IMR-90 (cell line): ENCODE data around the gene TEX101. TPM values are rescaled to one million over a fixed set of nuclear protein-coding genes. Genes with fewer than 3 reads are reported as not detected.

Source experiments
- ATAC-seq: fragments of 200-7000 bp; cut with Tn5 transposase; 2 replicates; pipeline ENCODE4 v1.9.1; 2020; ENCODE audit warnings: low read depth, mild to moderate bottlenecking, moderate library complexity
- BruUV-seq: library from RNA; stranded (reverse); fragments of 400-500 nt; replicated peaks from 2 replicates; lab custom pipeline; 2021; lab: Mats Ljungman, UMichigan
- CTCF ChIA-PET: fragments of 300-600 bp; formaldehyde crosslinking; extraction: SDS; loops from one replicate; lab custom pipeline; 2021; ENCODE audit warnings: antibody characterized with exemption; lab: Yijun Ruan, JAX
- POLR2A ChIA-PET: fragments of 300-600 bp; sonication (Branson Sonifier 250); formaldehyde crosslinking; loops from one replicate; lab custom pipeline; 2022; ENCODE audit warnings: antibody characterized with exemption; ENCODE audit not compliant: unreplicated experiment; lab: Charles Lee
- DNase-seq: peaks from one replicate; pipeline ENCODE4 v3.0.0; 2013
- H2AFZ ChIP-seq: replicated peaks from 2 replicates; pipeline ENCODE3; 2013; ENCODE audit warnings: low read length, mild to moderate bottlenecking; ENCODE audit not compliant: poor library complexity
- H2AK5ac ChIP-seq: 2 replicates; pipeline ENCODE4 v1.6.1; 2013; ENCODE audit warnings: low read depth, low read length, inconsistent platforms
- H2AK9ac ChIP-seq: replicated peaks from 2 replicates; pipeline ENCODE3; 2013; ENCODE audit warnings: mild to moderate bottlenecking, low read depth, low read length, moderate library complexity; ENCODE audit not compliant: poor library complexity
- H2BK120ac ChIP-seq: 2 replicates; pipeline ENCODE4 v1.6.1; 2013; ENCODE audit warnings: low read depth, low read length, inconsistent platforms
- H2BK15ac ChIP-seq: 3 replicates; pipeline ENCODE4 v1.6.1; 2013; ENCODE audit warnings: low read depth, low read length, inconsistent platforms
- H2BK20ac ChIP-seq: 2 replicates; pipeline ENCODE4 v1.6.1; 2013; ENCODE audit warnings: low read depth, mild to moderate bottlenecking, inconsistent platforms, low read length, moderate library complexity
- H2BK5ac ChIP-seq: 2 replicates; pipeline ENCODE4 v1.6.1; 2013; ENCODE audit warnings: mild to moderate bottlenecking, low read depth, low read length, inconsistent platforms; ENCODE audit not compliant: poor library complexity, severe bottlenecking
- H3K14ac ChIP-seq: replicated peaks from 2 replicates; pipeline ENCODE4 v1.6.1; 2013; ENCODE audit warnings: low read depth, low read length, inconsistent platforms
- H3K18ac ChIP-seq: 2 replicates; pipeline ENCODE4 v1.6.1; 2013; ENCODE audit warnings: low read depth, low read length, control low read depth
- H3K23ac ChIP-seq: 2 replicates; pipeline ENCODE4 v1.6.1; 2013; ENCODE audit warnings: low read depth, low read length, inconsistent platforms
- H3K27ac ChIP-seq: 2 replicates; pipeline ENCODE4 v1.5.1; 2013; ENCODE audit warnings: mild to moderate bottlenecking, control low read depth, low read length; ENCODE audit not compliant: insufficient read depth
- H3K27me3 ChIP-seq: 2 replicates; pipeline ENCODE4 v1.6.1; 2013; ENCODE audit warnings: low read length; ENCODE audit not compliant: control insufficient read depth, insufficient read depth
- H3K36me3 ChIP-seq: 2 replicates; pipeline ENCODE4 v1.6.1; 2013; ENCODE audit warnings: low read length, mixed read lengths; ENCODE audit not compliant: control insufficient read depth, insufficient read depth
- H3K4ac ChIP-seq: 2 replicates; pipeline ENCODE4 v1.6.1; 2013; ENCODE audit warnings: low read depth, low read length, inconsistent platforms
- H3K4me1 ChIP-seq: 2 replicates; pipeline ENCODE4 v1.6.1; 2013; ENCODE audit warnings: low read length, mixed read lengths; ENCODE audit not compliant: control insufficient read depth, insufficient read depth
- H3K4me2 ChIP-seq: 2 replicates; pipeline ENCODE4 v1.6.1; 2013; ENCODE audit warnings: low read depth, mild to moderate bottlenecking, control low read depth, low read length, moderate library complexity
- H3K4me3 ChIP-seq: 2 replicates; pipeline ENCODE4 v1.5.1; 2013; ENCODE audit warnings: low read depth, mild to moderate bottlenecking, control low read depth, low read length, moderate library complexity; ENCODE audit not compliant: insufficient read depth
- H3K56ac ChIP-seq: 2 replicates; pipeline ENCODE4 v1.6.1; 2013; ENCODE audit warnings: low read length, inconsistent platforms; ENCODE audit not compliant: insufficient read depth; ENCODE audit errors: extremely low read depth
- H3K79me1 ChIP-seq, 2 experiments: 2 replicates each; pipeline ENCODE4 v1.6.1; 2013; ENCODE audit warnings: low read length in 2 of 2, inconsistent platforms in 1 of 2, low read depth in 1 of 2
- H3K9ac ChIP-seq: 2 replicates; pipeline ENCODE4 v1.6.1; 2013; ENCODE audit warnings: low read depth, low read length, control low read depth
- H3K9me1 ChIP-seq: 2 replicates; pipeline ENCODE4 v1.6.1; 2013; ENCODE audit warnings: low read length, inconsistent platforms; ENCODE audit not compliant: insufficient read depth
- H3K9me3 ChIP-seq: 2 replicates; pipeline ENCODE4 v1.6.1; 2013; ENCODE audit warnings: low read length; ENCODE audit not compliant: control insufficient read depth, insufficient read depth
- H4K20me1 ChIP-seq: 2 replicates; pipeline ENCODE4 v1.6.1; 2013; ENCODE audit warnings: low read length, inconsistent platforms; ENCODE audit not compliant: insufficient read depth
- H4K5ac ChIP-seq: 2 replicates; pipeline ENCODE4 v1.6.1; 2013; ENCODE audit warnings: mild to moderate bottlenecking, low read depth, low read length, control low read depth
- H4K8ac ChIP-seq, 2 experiments: 2 replicates each; pipeline ENCODE4 v1.6.1; 2013; ENCODE audit warnings: low read depth in 2 of 2, low read length in 2 of 2, control low read depth in 1 of 2, inconsistent platforms in 1 of 2
- H4K91ac ChIP-seq: 2 replicates; pipeline ENCODE4 v1.6.1; 2013; ENCODE audit warnings: low read depth, low read length, inconsistent platforms; ENCODE audit not compliant: insufficient read depth
- BHLHE40 ChIP-seq: fragments of 150-350 bp; IDR thresholded peaks from 2 replicates; pipeline ENCODE4 v1.6.1; 2016; ENCODE audit warnings: mild to moderate bottlenecking, low read depth, low read length
- WGBS, 2 experiments: methylation state at CpG; one replicate each; pipeline versions ENCODE4 v1.1.5 to v1.1.7; 2013; ENCODE audit warnings: missing lambda C conversion rate in 2 of 2; ENCODE audit not compliant: insufficient read length in 1 of 2; ENCODE audit errors: extremely low coverage in 2 of 2; 5-methylcytosine and 5-hydroxymethylcytosine counted together
- dilution Hi-C: fragments of 300-500 bp; cut with HindIII; formaldehyde crosslinking; loops from one replicate; pipeline ENCODE4 v1.14.3; 2018; ENCODE audit warnings: low sequenced_read_pairs; ENCODE audit not compliant: unreplicated experiment
- in situ Hi-C: fragments of 300-500 bp; cut with MboI; formaldehyde crosslinking; loops from 3 replicates; pipeline ENCODE4 v1.14.3; 2019; ENCODE audit warnings: low sequenced_read_pairs, inconsistent platforms, mixed read lengths
- intact Hi-C: fragments of 100-400 bp; cut with micrococcal nuclease; formaldehyde crosslinking; loops from 2 replicates; pipeline ENCODE4 v1.10.0; 2022
- polyA plus RNA-seq, 3 experiments: library from polyadenylated mRNA; depleted of rRNA; stranded (reverse); fragments of >200 nt; gene quantifications; 2 replicates each; pipeline ENCODE4 v1.2.3, GENCODE V29; 2012; ENCODE audit warnings: low replicate concordance in 1 of 3
- total RNA-seq: library from RNA; depleted of rRNA; stranded (reverse); fragments of >200 nt; gene quantifications from 2 replicates; pipeline ENCODE4 v1.2.3, GENCODE V29; 2012
- TF ChIP-seq, protein P1 (sequence below): fragments of 150-350 bp; IDR thresholded peaks from 2 replicates; pipeline ENCODE4 v1.6.1; 2016; ENCODE audit warnings: low read depth, mild to moderate bottlenecking, low read length, moderate library complexity, borderline replicate concordance

TEX101 gene
- total and polyA plus RNA-seq, 2 of the 4 experiments (the other 2 are of a cell fraction), result not detected

DNA sequence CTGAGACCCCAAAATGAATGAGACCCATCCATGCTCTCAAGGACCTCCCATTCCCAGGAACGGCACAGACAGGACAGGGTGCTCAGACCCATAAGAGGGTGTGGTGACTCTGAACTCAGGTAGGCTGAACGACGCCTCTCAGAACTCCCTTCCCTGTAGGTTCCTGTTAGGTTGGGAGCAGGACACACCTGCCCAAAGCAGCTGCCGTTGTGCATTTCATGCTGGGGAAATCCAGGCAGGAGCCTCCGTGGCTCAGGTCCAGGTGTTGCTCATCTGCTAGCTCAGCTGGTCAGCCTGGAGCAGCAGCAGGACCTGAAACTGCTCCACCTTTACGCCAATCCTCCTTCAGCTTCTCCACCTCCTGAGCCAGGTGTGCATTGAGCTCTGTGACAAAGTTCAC is 19.1 kb upstream of the TEX101 start:
- TF ChIP-seq BHLHE40, result no peak
- TF ChIP-seq, protein P1, sequence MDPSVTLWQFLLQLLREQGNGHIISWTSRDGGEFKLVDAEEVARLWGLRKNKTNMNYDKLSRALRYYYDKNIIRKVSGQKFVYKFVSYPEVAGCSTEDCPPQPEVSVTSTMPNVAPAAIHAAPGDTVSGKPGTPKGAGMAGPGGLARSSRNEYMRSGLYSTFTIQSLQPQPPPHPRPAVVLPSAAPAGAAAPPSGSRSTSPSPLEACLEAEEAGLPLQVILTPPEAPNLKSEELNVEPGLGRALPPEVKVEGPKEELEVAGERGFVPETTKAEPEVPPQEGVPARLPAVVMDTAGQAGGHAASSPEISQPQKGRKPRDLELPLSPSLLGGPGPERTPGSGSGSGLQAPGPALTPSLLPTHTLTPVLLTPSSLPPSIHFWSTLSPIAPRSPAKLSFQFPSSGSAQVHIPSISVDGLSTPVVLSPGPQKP, result no peak

More for the DNA sequence above, 19.1 kb upstream of the TEX101 start:
- no peak overlapping the region for H3K23ac ChIP-seq
- H3K27ac ChIP-seq, result no peak overlapping the region
- H4K5ac ChIP-seq, result no peak overlapping the region
- H3K79me1 ChIP-seq, result no peaks in the 10 kb centered on the region
- no peaks in the 10 kb centered on the region for H3K4me1 ChIP-seq
- no peak overlapping the region for H2BK20ac ChIP-seq
- H3K18ac ChIP-seq, result no peak overlapping the region
- H3K27me3 ChIP-seq, result peaks cover 13% of the 10 kb centered on the region
- H3K14ac ChIP-seq, result no peak overlapping the region
- H3K36me3 ChIP-seq, result no peaks in the 10 kb centered on the region
- H3K4me3 ChIP-seq, result no peak overlapping the region
- no peak overlapping the region for H3K4ac ChIP-seq
- no CpG with 5 or more reads among the region's 6 CpGs for WGBS, 2 experiments
- ChIA-PET POLR2A (no interaction called here), CTCF (no interaction called here)
- no peaks in the 10 kb centered on the region for H4K20me1 ChIP-seq
- H3K4me2 ChIP-seq, result no peak overlapping the region
- no TSS peak for BruUV-seq
- no peak overlapping the region for H2BK15ac ChIP-seq
- H3K9me1 ChIP-seq, result no peaks in the 10 kb centered on the region
- ATAC-seq (no peak), DNase-seq (no peak)
- dilution Hi-C loops (no loop called here), in situ Hi-C loops (no loop called here), intact Hi-C loops (no loop called here)
- H4K91ac ChIP-seq, result no peak overlapping the region
- no peak overlapping the region for H2AFZ ChIP-seq
- H3K9ac ChIP-seq, result no peak overlapping the region
- no peak overlapping the region for H3K56ac ChIP-seq
- no peak overlapping the region for H2BK120ac ChIP-seq
- H2AK9ac ChIP-seq, result no peak overlapping the region
- no peak overlapping the region for H4K8ac ChIP-seq
- no peak overlapping the region for H2AK5ac ChIP-seq
- H3K9me3 ChIP-seq, result no peaks in the 10 kb centered on the region
- H2BK5ac ChIP-seq, result no peak overlapping the region
